RWPE2 (cell line): ENCODE data around the gene STX7.

ENCODE experiments used
- ATAC-seq: fragments of 200-7000 bp; cut with Tn5 transposase; 3 replicates; pipeline ENCODE4 v1.9.1; 2021; ENCODE audit warnings: low read depth
- DNase-seq: peaks from one replicate; pipeline ENCODE4 v3.0.0-alpha.2; 2020; ENCODE audit warnings: low spot score
- H3K27ac ChIP-seq: fragments of 450-650 bp; 2 replicates; pipeline ENCODE4 v1.5.1; 2017; ENCODE audit warnings: mild to moderate bottlenecking; ENCODE audit not compliant: poor library complexity, severe bottlenecking
- H3K27me3 ChIP-seq: fragments of 250-450 bp; sonication (Bioruptor Pico); 2 replicates; pipeline ENCODE4 v1.5.1; 2021; ENCODE audit warnings: mild to moderate bottlenecking, moderate library complexity; ENCODE audit not compliant: insufficient read depth, poor library complexity, severe bottlenecking
- H3K36me3 ChIP-seq: fragments of 250-450 bp; sonication (Bioruptor Pico); 2 replicates; pipeline ENCODE4 v1.5.1; 2020; ENCODE audit warnings: low read depth, mild to moderate bottlenecking, moderate library complexity
- H3K4me1 ChIP-seq: fragments of 250-450 bp; sonication (Bioruptor Pico); 2 replicates; pipeline ENCODE4 v1.5.1; 2021; ENCODE audit warnings: mild to moderate bottlenecking, moderate library complexity; ENCODE audit not compliant: insufficient read depth, poor library complexity, severe bottlenecking
- H3K4me3 ChIP-seq: fragments of 250-450 bp; sonication (Bioruptor Pico); 2 replicates; pipeline ENCODE4 v1.5.1; 2021; ENCODE audit warnings: mild to moderate bottlenecking, moderate library complexity; ENCODE audit not compliant: severe bottlenecking
- H3K9me3 ChIP-seq: fragments of 250-450 bp; sonication (Bioruptor Pico); 2 replicates; pipeline ENCODE4 v1.5.1; 2021; ENCODE audit warnings: mild to moderate bottlenecking, moderate library complexity; ENCODE audit not compliant: severe bottlenecking
- CTCF ChIP-seq: fragments of 450-650 bp; IDR thresholded peaks from one replicate; pipeline ENCODE4 v1.5.1; 2017; ENCODE audit warnings: mild to moderate bottlenecking, moderate library complexity; ENCODE audit not compliant: poor library complexity, severe bottlenecking

Gene STX7

GRCh38 chr6:132527791-132528190 lies 14.9 kb upstream of the STX7 start:
- TF ChIP-seq CTCF = no peak
- Histone ChIP-seq H3K9me3 (no peaks in the 10 kb centered on the region), H3K27me3 (no peaks in the 10 kb centered on the region), H3K27ac (no peak overlapping the region), H3K36me3 (no peaks in the 10 kb centered on the region), H3K4me1 (peaks cover 6% of the 10 kb centered on the region), H3K4me3 (no peak overlapping the region)
- peak; percentile 70 for ATAC-seq
- no peak for DNase-seq

GRCh38 chr6:132526461-132526860 lies 13.5 kb upstream of the STX7 start:
- Histone ChIP-seq H3K27ac (no peak overlapping the region), H3K9me3 (no peaks in the 10 kb centered on the region), H3K36me3 (no peaks in the 10 kb centered on the region), H3K4me3 (no peak overlapping the region), H3K27me3 (no peaks in the 10 kb centered on the region), H3K4me1 (peaks cover 11% of the 10 kb centered on the region)
- no peak for DNase-seq
- no peak for ATAC-seq
- TF ChIP-seq CTCF = no peak

DNA sequence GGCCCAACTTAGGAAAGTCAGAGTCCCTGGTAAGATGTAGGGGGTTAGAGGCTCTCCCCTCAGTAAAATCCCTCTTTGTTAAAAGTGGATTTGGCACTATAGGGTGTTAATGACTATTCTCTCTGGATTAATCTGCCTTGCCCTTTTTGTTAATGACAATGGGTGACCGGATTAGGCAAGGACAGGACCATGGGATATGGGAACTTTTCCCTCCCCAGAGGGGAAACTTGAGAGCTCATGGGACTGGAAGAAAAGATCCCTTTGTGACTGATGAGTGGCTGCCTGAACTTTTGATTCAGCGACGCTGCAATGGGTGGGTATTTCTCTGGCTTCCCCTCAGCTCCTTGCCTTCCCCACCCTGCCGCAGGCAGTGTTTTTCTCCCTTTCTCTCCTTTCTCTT lies 12.9 kb upstream of the STX7 start:
- Histone ChIP-seq H3K36me3 (no peaks in the 10 kb centered on the region), H3K4me1 (peaks cover 16% of the 10 kb centered on the region), H3K27ac (no peak overlapping the region), H3K27me3 (no peaks in the 10 kb centered on the region), H3K9me3 (no peaks in the 10 kb centered on the region), H3K4me3 (no peak overlapping the region)
- ATAC-seq (no peak), DNase-seq (no peak)
- no peak for TF ChIP-seq CTCF

DNA sequence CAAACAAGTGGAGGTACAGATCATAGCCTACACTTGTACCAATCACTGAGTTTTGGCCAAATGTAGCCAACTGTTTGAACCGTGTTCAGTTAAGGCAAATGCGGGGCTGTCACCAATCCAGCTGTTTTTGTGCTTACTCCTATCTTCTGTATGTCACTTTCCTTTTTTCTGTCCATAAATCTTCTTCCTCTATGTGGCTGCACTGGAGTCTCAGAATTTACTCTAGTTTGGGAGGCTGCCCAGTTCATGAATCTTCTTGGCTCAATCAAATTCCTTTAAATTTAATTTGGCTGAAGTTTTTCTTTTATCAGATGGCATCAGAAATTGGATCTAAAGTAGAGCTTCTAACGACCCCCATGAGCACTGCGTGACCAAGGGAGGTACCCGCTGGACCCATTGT lies 11.7 kb upstream of the STX7 start:
- ATAC-seq = no peak
- Histone ChIP-seq H3K27ac (no peak overlapping the region), H3K4me1 (peaks cover 20% of the 10 kb centered on the region), H3K27me3 (no peaks in the 10 kb centered on the region), H3K4me3 (no peak overlapping the region), H3K36me3 (no peaks in the 10 kb centered on the region), H3K9me3 (no peaks in the 10 kb centered on the region)
- TF ChIP-seq CTCF = no peak
- no peak for DNase-seq

- ATAC-seq (peak; percentile 64), DNase-seq (no peak)
- Histone ChIP-seq H3K9me3 (no peaks in the 10 kb centered on the region), H3K4me3 (no peak overlapping the region), H3K36me3 (no peaks in the 10 kb centered on the region), H3K4me1 (peaks cover 14% of the 10 kb centered on the region), H3K27ac (peak overlapping the region; percentile 39), H3K27me3 (no peaks in the 10 kb centered on the region)
- TF ChIP-seq CTCF = no peak
Observed at GRCh38 chr6:132520953-132521352, 8.0 kb upstream of the STX7 start.
